ENCODE results near the gene RNF208. TPM values are rescaled to one million over a fixed set of nuclear protein-coding genes. Genes with fewer than 3 reads are reported as not detected.

Gene RNF208
- total and polyA plus RNA-seq, 5 experiments from 2014 or later: 0.91 to 1.7 TPM; not detected in 3

GRCh38 chr9:137190315-137190856 lies 31.7 kb downstream of the RNF208 start:
- Mint-ChIP-seq H3K4me1 (peaks cover 6 to 43% (median 36%) of the 10 kb centered on the region in 4 donors), H3K36me3 (peaks cover 0 to 4% (median 4%) of the 10 kb centered on the region in 3 donors), H3K27me3 (no peaks in the 10 kb centered on the region), H3K9me3 (no peaks in the 10 kb centered on the region), H3K27ac (peak overlapping the region in 6 of 10 donors; percentile 40 to 83 (median 58)), H3K4me3 (peak overlapping the region; percentile 39 to 92 (median 64))
- POLR2A ChIA-PET: interaction anchor here (2.6 to 8.1 kb wide), 3 partner anchors 12 to 35 kb away, joined by 6 to 135 read pairs (median 59); partner anchors contain the start of genes CYSRT1, NDOR1, RNF208 and RNF224
- DNase-seq (no peak), ATAC-seq (no peak)

GRCh38 chr9:137189297-137190295 lies 32.4 kb downstream of the RNF208 start:
- Mint-ChIP-seq H3K9me3 (no peaks in the 10 kb centered on the region), H3K4me1 (peaks cover 6 to 46% (median 36%) of the 10 kb centered on the region in 4 donors), H3K27ac (peak overlapping the region; percentile 77 to 98 (median 94)), H3K27me3 (no peaks in the 10 kb centered on the region), H3K4me3 (peak overlapping the region; percentile 87 to 95 (median 92)), H3K36me3 (peaks cover 0 to 7% (median 4%) of the 10 kb centered on the region in 3 donors)
- POLR2A ChIA-PET: interaction anchor here (0.8 to 8.1 kb wide), 16 partner anchors 13 to 120 kb away, joined by 3 to 135 read pairs (median 7); partner anchors contain the start of genes CYSRT1, MAN1B1, NDOR1 and NELFB
- DNase-seq (no peak), ATAC-seq (no peak)

GRCh38 chr9:137188490-137189296 lies 33.3 kb downstream of the RNF208 start, which contains the start of the genes ANAPC2 and SSNA1:
Gene ANAPC2, minus strand, starts transcription at chr9:137188560. Its CDS starts 28 bp downstream, at chr9:137188532.
Gene SSNA1, plus strand, starts transcription at chr9:137188676. Its CDS starts 51 bp downstream, at chr9:137188727.
- DNase-seq (peak; percentile 83 to 95 (median 94)), ATAC-seq (peak; percentile 79)
- H3K4me3 Mint-ChIP-seq: peak within 1 kb of the TSS; percentile 87 to 96 (median 92)
- H3K36me3 Mint-ChIP-seq: peaks cover 0 to 16% (median 4%) of the 10 kb centered on the region in 3 donors
- H3K9me3 Mint-ChIP-seq: no peaks in the 10 kb centered on the region
- peaks cover 8 to 50% (median 41%) of the 10 kb centered on the region in 4 donors for H3K4me1 Mint-ChIP-seq
- no peaks in the 10 kb centered on the region for H3K27me3 Mint-ChIP-seq
- peak within 1 kb of the TSS; percentile 83 to 98 (median 94) for H3K27ac Mint-ChIP-seq
- POLR2A ChIA-PET: interaction anchor here (0.8 to 8.1 kb wide), 22 partner anchors 13 to 286 kb away, joined by 3 to 135 read pairs (median 4); partner anchors contain the start of genes CYSRT1, LRRC26, MAN1B1 and NDOR1

GRCh38 chr9:137188086-137188489 lies 34.0 kb downstream of the RNF208 start:
- DNase-seq: no peak
- Mint-ChIP-seq H3K4me3 (peak overlapping the region; percentile 87 to 96 (median 91)), H3K27me3 (no peaks in the 10 kb centered on the region), H3K27ac (peak overlapping the region; percentile 83 to 97 (median 93)), H3K9me3 (no peaks in the 10 kb centered on the region), H3K36me3 (peaks cover 0 to 21% (median 9%) of the 10 kb centered on the region in 3 donors), H3K4me1 (peaks cover 8 to 50% (median 41%) of the 10 kb centered on the region in 4 donors)
- peak in 1 of 2 donors; percentile 21 for ATAC-seq
- POLR2A ChIA-PET: interaction anchor here (0.5 to 8.1 kb wide), 21 partner anchors 10 to 430 kb away, joined by 3 to 135 read pairs (median 5); partner anchors contain the start of genes CYSRT1, LRRC26, MAN1B1 and NDOR1

GRCh38 chr9:137187386-137187785 lies 34.7 kb downstream of the RNF208 start:
- ATAC-seq (no peak), DNase-seq (no peak)
- no peaks in the 10 kb centered on the region for H3K27me3 Mint-ChIP-seq
- POLR2A ChIA-PET: interaction anchor here (0.5 to 8.1 kb wide), 17 partner anchors 9 to 431 kb away, joined by 3 to 135 read pairs (median 6); partner anchors contain the start of genes CYSRT1, MAN1B1, NDOR1 and RNF208
- H3K9me3 Mint-ChIP-seq: no peaks in the 10 kb centered on the region
- H3K27ac Mint-ChIP-seq: peak overlapping the region; percentile 83 to 97 (median 93)
- H3K36me3 Mint-ChIP-seq: peaks cover 0 to 27% (median 9%) of the 10 kb centered on the region in 3 donors
- H3K4me3 Mint-ChIP-seq: peak overlapping the region; percentile 87 to 96 (median 91)
- peaks cover 8 to 50% (median 41%) of the 10 kb centered on the region in 4 donors for H3K4me1 Mint-ChIP-seq

- peak overlapping the region in 4 of 10 donors; percentile 47 to 96 (median 64) for H3K27ac Mint-ChIP-seq
- no peak for DNase-seq
- POLR2A ChIA-PET: interaction anchor here (0.6 to 8.1 kb wide), 5 partner anchors 12 to 759 kb away, joined by 3 to 135 read pairs (median 12); partner anchors contain the start of genes CYSRT1, NDOR1, RNF208 and RNF224
- H3K4me3 Mint-ChIP-seq: peak overlapping the region; percentile 30 to 95 (median 88)
- ATAC-seq: no peak
- no peaks in the 10 kb centered on the region for H3K27me3 Mint-ChIP-seq
- H3K36me3 Mint-ChIP-seq: peaks cover 0 to 32% (median 13%) of the 10 kb centered on the region in 3 donors
- H3K4me1 Mint-ChIP-seq: peaks cover 8 to 50% (median 41%) of the 10 kb centered on the region in 4 donors
- H3K9me3 Mint-ChIP-seq: no peaks in the 10 kb centered on the region
Observed at GRCh38 chr9:137186385-137186784, 35.7 kb downstream of the RNF208 start.

GRCh38 chr9:137185921-137186320 lies 36.1 kb downstream of the RNF208 start:
- H3K36me3 Mint-ChIP-seq: peaks cover 0 to 32% (median 13%) of the 10 kb centered on the region in 3 donors
- no peak overlapping the region for H3K27ac Mint-ChIP-seq
- DNase-seq (no peak), ATAC-seq (no peak)
- peak overlapping the region in 4 of 10 donors; percentile 19 to 95 (median 90) for H3K4me3 Mint-ChIP-seq
- H3K9me3 Mint-ChIP-seq: no peaks in the 10 kb centered on the region
- peaks cover 8 to 49% (median 39%) of the 10 kb centered on the region in 4 donors for H3K4me1 Mint-ChIP-seq
- H3K27me3 Mint-ChIP-seq: no peaks in the 10 kb centered on the region
- POLR2A ChIA-PET: interaction anchor here (0.6 to 1.4 kb wide), 2 partner anchors 11 to 759 kb away, joined by 3 to 12 read pairs; no protein-coding TSS in a partner anchor

GRCh38 chr9:137184881-137185660 lies 37.0 kb downstream of the RNF208 start:
- ATAC-seq (no peak), DNase-seq (no peak)
- Mint-ChIP-seq H3K27me3 (no peaks in the 10 kb centered on the region), H3K27ac (peak overlapping the region in 1 of 10 donors; percentile 52), H3K4me1 (peaks cover 5 to 44% (median 32%) of the 10 kb centered on the region in 4 donors), H3K9me3 (no peaks in the 10 kb centered on the region), H3K36me3 (peaks cover 0 to 29% (median 14%) of the 10 kb centered on the region in 3 donors), H3K4me3 (peak overlapping the region in 1 of 10 donors; percentile 48)
- POLR2A ChIA-PET: interaction anchor here (0.7 to 1.4 kb wide), 2 partner anchors 10 to 55 kb away, joined by 3 read pairs; no protein-coding TSS in a partner anchor

- H3K4me3 Mint-ChIP-seq: peak overlapping the region in 4 of 10 donors; percentile 21 to 43 (median 42)
- no peak overlapping the region for H3K27ac Mint-ChIP-seq
- peaks cover 0 to 36% (median 16%) of the 10 kb centered on the region in 3 donors for H3K36me3 Mint-ChIP-seq
- no peak for ATAC-seq
- DNase-seq: no peak
- H3K9me3 Mint-ChIP-seq: no peaks in the 10 kb centered on the region
- POLR2A ChIA-PET: interaction anchor here (0.6 kb wide), 1 partner anchor 17 kb away, joined by 5 read pairs; the partner anchor contains the start of gene TPRN
- H3K4me1 Mint-ChIP-seq: peaks cover 6 to 35% (median 25%) of the 10 kb centered on the region in 4 donors
- H3K27me3 Mint-ChIP-seq: no peaks in the 10 kb centered on the region
Observed at GRCh38 chr9:137183980-137184595, 38.0 kb downstream of the RNF208 start.

- DNase-seq (no peak), ATAC-seq (no peak)
- Mint-ChIP-seq H3K9me3 (no peaks in the 10 kb centered on the region), H3K27ac (no peak overlapping the region), H3K36me3 (peaks cover 0 to 40% (median 16%) of the 10 kb centered on the region in 3 donors), H3K4me1 (peaks cover 4 to 31% (median 19%) of the 10 kb centered on the region in 4 donors), H3K4me3 (peak overlapping the region in 1 of 10 donors; percentile 71), H3K27me3 (no peaks in the 10 kb centered on the region)
- POLR2A ChIA-PET: interaction anchor here (1.0 to 1.2 kb wide), 2 partner anchors 40 to 58 kb away, joined by 3 to 5 read pairs; partner anchors contain the start of gene TUBB4B
Observed at GRCh38 chr9:137182836-137183235, 39.2 kb downstream of the RNF208 start.

All from naive thymus-derived CD8-positive, alpha-beta T cell (primary cell).